GM12878 (cell line): Measurements from ENCODE around the gene CKLF. TPM values are rescaled to one million over a fixed set of nuclear protein-coding genes. Genes with fewer than 3 reads are reported as not detected.

Source experiments
- ATAC-seq: fragments of 200-7000 bp; cut with Tn5 transposase; 3 replicates; pipeline ENCODE4 v1.9.1; 2020; ENCODE audit warnings: mild to moderate bottlenecking, moderate library complexity
- BruUV-seq: library from RNA; stranded (reverse); fragments of 400-500 nt; replicated peaks from 2 replicates; lab custom pipeline; 2021; lab: Mats Ljungman, UMichigan
- CTCF ChIA-PET: fragments of 300-600 bp; sonication (Branson Sonifier 250); formaldehyde crosslinking; extraction: SDS; loops from one replicate; lab custom pipeline; 2021; ENCODE audit warnings: inconsistent platforms; lab: Yijun Ruan, JAX
- POLR2A ChIA-PET: fragments of 350-600 bp; formaldehyde crosslinking; extraction: SDS; loops from one replicate; lab custom pipeline; 2021; ENCODE audit warnings: inconsistent platforms; lab: Charles Lee
- RAD21 ChIA-PET: fragments of 300-600 bp; sonication (Branson Sonifier 250); formaldehyde crosslinking; loops from one replicate; lab custom pipeline; 2023; ENCODE audit warnings: antibody characterized with exemption; ENCODE audit not compliant: unreplicated experiment; lab: Charles Lee
- SMC1A ChIA-PET: fragments of 300-600 bp; sonication (Branson Sonifier 250); formaldehyde crosslinking; loops from one replicate; lab custom pipeline; 2023; ENCODE audit not compliant: unreplicated experiment, uncharacterized antibody; lab: Charles Lee
- DNase-seq: peaks from one replicate; pipeline ENCODE4 v3.0.0-alpha.2; 2011; ENCODE audit warnings: low read depth, low spot score
- FAIRE-seq: peaks from 3 replicates; lab custom pipeline; 2011; peaks lifted over from hg19 to GRCh38; lab: Jason Lieb, UNC
- H2AFZ ChIP-seq: 2 replicates; pipeline ENCODE4 v1.6.0; 2011; ENCODE audit warnings: low read depth, low read length, control low read depth; ENCODE audit not compliant: control insufficient read depth
- H3K27ac ChIP-seq: 2 replicates; pipeline ENCODE4 v1.5.1; 2011; ENCODE audit warnings: control low read depth; ENCODE audit not compliant: control insufficient read depth, insufficient read depth
- H3K27me3 ChIP-seq, 2 experiments: replicated peaks in 1 of 2; 2 replicates each; pipeline versions ENCODE4 v1.6.0 to v1.6.1; 2011; ENCODE audit warnings: low read length in 1 of 2; ENCODE audit not compliant: control insufficient read depth in 2 of 2, insufficient read depth in 2 of 2
- H3K36me3 ChIP-seq, 2 experiments: 2 replicates each; pipeline ENCODE4 v1.5.1; 2011; ENCODE audit warnings: low read length in 1 of 2; ENCODE audit not compliant: control insufficient read depth in 2 of 2, insufficient read depth in 2 of 2
- H3K4me1 ChIP-seq: 2 replicates; pipeline ENCODE4 v1.6.1; 2011; ENCODE audit warnings: mild to moderate bottlenecking, low read length, moderate library complexity, mixed read lengths; ENCODE audit not compliant: control insufficient read depth, insufficient read depth
- H3K4me2 ChIP-seq: 2 replicates; pipeline ENCODE4 v1.6.0; 2011; ENCODE audit warnings: control low read depth; ENCODE audit not compliant: control insufficient read depth, insufficient read depth
- H3K4me3 ChIP-seq: fragments of 200-600 bp; sonication (generic); 2 replicates; pipeline ENCODE4 v1.5.1; 2016
- H3K79me2 ChIP-seq: 2 replicates; pipeline ENCODE4 v1.6.0; 2011; ENCODE audit warnings: low read length; ENCODE audit not compliant: control insufficient read depth, insufficient read depth
- H3K9ac ChIP-seq: 2 replicates; pipeline ENCODE4 v1.8.0; 2011; ENCODE audit warnings: low read length, control low read depth, mixed read lengths; ENCODE audit not compliant: control insufficient read depth, insufficient read depth
- H3K9me3 ChIP-seq: replicated peaks from 3 replicates; pipeline ENCODE4 v1.5.1; 2011; ENCODE audit warnings: mild to moderate bottlenecking, low read length; ENCODE audit not compliant: control insufficient read depth, insufficient read depth
- H4K20me1 ChIP-seq: 2 replicates; pipeline ENCODE4 v1.6.0; 2011; ENCODE audit not compliant: control insufficient read depth, insufficient read depth
- ASH2L ChIP-seq: fragments of 300-600, 200-600 bp; sonication (generic); IDR thresholded peaks from 2 replicates; pipeline ENCODE4 v1.6.1; 2017; ENCODE audit warnings: low read depth, mild to moderate bottlenecking, borderline replicate concordance
- BCL11A ChIP-seq: IDR thresholded peaks from 2 replicates; pipeline ENCODE4 v1.6.1; 2011; ENCODE audit warnings: low read depth, low read length
- BRCA1 ChIP-seq: IDR thresholded peaks from 2 replicates; pipeline ENCODE4 v1.6.1; 2011; ENCODE audit warnings: low read depth, low read length, improper control_type of control experiment
- LARP7 ChIP-seq: fragments of 450-650 bp; IDR thresholded peaks from 2 replicates; pipeline ENCODE4 v1.6.1; 2017; ENCODE audit warnings: mild to moderate bottlenecking
- MTA3 ChIP-seq: IDR thresholded peaks from 2 replicates; pipeline ENCODE4 v1.6.1; 2012; ENCODE audit warnings: low read length, inconsistent platforms, borderline replicate concordance
- NR2C1 ChIP-seq: fragments of 450-650 bp; IDR thresholded peaks from 2 replicates; pipeline ENCODE4 v1.6.1; 2017; ENCODE audit warnings: antibody characterized with exemption, mild to moderate bottlenecking, moderate library complexity
- NRF1 ChIP-seq: conservative IDR thresholded peaks from 2 replicates; pipeline ENCODE4 v1.6.1; 2011; ENCODE audit warnings: mild to moderate bottlenecking, low read depth, low read length, improper control_type of control experiment
- PAX8 ChIP-seq: fragments of 450-650 bp; IDR thresholded peaks from 2 replicates; pipeline ENCODE4 v1.6.1; 2017; ENCODE audit warnings: mild to moderate bottlenecking, moderate library complexity
- POLR2AphosphoS5 ChIP-seq: IDR thresholded peaks from 2 replicates; pipeline ENCODE4 v1.6.1; 2011; ENCODE audit warnings: mild to moderate bottlenecking, low read length, inconsistent platforms
- TARDBP ChIP-seq: IDR thresholded peaks from 2 replicates; pipeline ENCODE4 v1.6.1; 2016; ENCODE audit warnings: borderline replicate concordance
- WRNIP1 ChIP-seq: IDR thresholded peaks from 2 replicates; pipeline ENCODE4 v1.6.1; 2011; ENCODE audit warnings: low read depth, low read length, improper control_type of control experiment, borderline replicate concordance
- ZNF384 ChIP-seq: IDR thresholded peaks from 2 replicates; pipeline ENCODE4 v1.6.1; 2012; ENCODE audit warnings: low read depth, mild to moderate bottlenecking, low read length, improper control_type of control experiment, borderline replicate concordance
- ZSCAN29 ChIP-seq: fragments of 450-650 bp; IDR thresholded peaks from 2 replicates; pipeline ENCODE4 v1.6.1; 2017; ENCODE audit warnings: mild to moderate bottlenecking, moderate library complexity
- WGBS: methylation state at CpG from one replicate; pipeline ENCODE4 v1.1.6; 2016; ENCODE audit warnings: low lambda C conversion rate; ENCODE audit not compliant: insufficient replicate concordance, insufficient coverage; ENCODE audit errors: missing lambda C conversion rate; 5-methylcytosine and 5-hydroxymethylcytosine counted together
- in situ Hi-C: fragments of 300-500 bp; cut with MboI; formaldehyde crosslinking; loops from 9 replicates; pipeline ENCODE4 v1.14.3; 2018; ENCODE audit warnings: mixed read lengths
- intact Hi-C: fragments of 100-400 bp; cut with micrococcal nuclease; formaldehyde crosslinking; loops from one replicate; pipeline ENCODE4 v1.14.2; 2022; ENCODE audit not compliant: unreplicated experiment
- polyA plus RNA-seq, 11 experiments: library from polyadenylated mRNA; depleted of rRNA in 4 of 11; unstranded in 6 of 11; stranded (reverse) in 5 of 11; fragments of >200 nt; fragmentation: Nextera tagmentation in 4 of 11; fragmentation: Illumina TruSeq in 1 of 11; extraction: Ambion mirVana in 4 of 11; extraction: Trizol in 1 of 11; gene quantifications; 1 replicate in 1 of 11; 2 replicates in 10 of 11; pipeline versions ENCODE4 v1.2.1 to v1.2.3, GENCODE V29; 2011 to 2016; ENCODE audit warnings: inconsistent platforms in 2 of 11, missing spikeins in 2 of 11, low read depth in 1 of 11
- total RNA-seq, 4 experiments: library from RNA; depleted of rRNA in 3 of 4; stranded (reverse); fragments of >200 nt in 3 of 4; fragmentation: Illumina TruSeq in 1 of 4; extraction: Trizol in 1 of 4; gene quantifications; 2 replicates each; pipeline versions ENCODE4 v1.2.1 to v1.2.3, GENCODE V29; 2013 to 2021

The CKLF gene
- total and polyA plus RNA-seq, 10 of the 15 experiments (the other 5 are each of a cell fraction or from before 2014, with no cell fraction given): 40.8 to 193 (median 109) TPM

GRCh38 chr16:66553223-66553622 is 847 bp downstream of the CKLF start:
- H2AFZ ChIP-seq: no peak overlapping the region
- WGBS: 1% methylated on average over 8 of the region's 8 CpGs
- in situ Hi-C loops: no loop called here
- ChIA-PET SMC1A (interaction anchor here (1.1 to 9.9 kb wide), 12 partner anchors 9 to 77 kb away, joined by 4 to 86 read pairs (median 6); partner anchors contain the start of genes CMTM2 and CMTM3), RAD21 (interaction anchor here (1.4 to 2.9 kb wide), 3 partner anchors 9 to 145 kb away, joined by 3 to 10 read pairs (median 3); no protein-coding TSS in a partner anchor), CTCF (interaction anchor here (0.6 to 4.9 kb wide), 9 partner anchors 10 to 73 kb away, joined by 3 to 35 read pairs (median 4); no protein-coding TSS in a partner anchor), POLR2A (interaction anchor here (1.2 to 4.9 kb wide), 3 partner anchors 10 to 31 kb away, joined by 5 to 24 read pairs (median 21); no protein-coding TSS in a partner anchor)
- peak overlapping the region; percentile 63; the same call in 1 of the 2 replicates for H3K9ac ChIP-seq
- intact Hi-C loops: loop anchor here (5.0 kb wide), 1 partner anchor 54 kb away; no protein-coding TSS in a partner anchor
- H3K27me3 ChIP-seq: no peaks in the 10 kb centered on the region
- DNase-seq (no peak), FAIRE-seq (no peak), ATAC-seq (no peak)
- no peaks in the 10 kb centered on the region; the same call in 1 of the 3 replicates for H3K9me3 ChIP-seq
- BruUV-seq: no TSS peak
- no peaks in the 10 kb centered on the region; a peak in 1 of 4 replicates for H3K36me3 ChIP-seq
- H3K4me2 ChIP-seq: peak overlapping the region; percentile 86
- peak overlapping the region; percentile 61; the same call in 1 of the 2 replicates for H3K4me3 ChIP-seq
- H3K79me2 ChIP-seq: peaks cover 4% of the 10 kb centered on the region; the same call in 1 of the 2 replicates
- H3K4me1 ChIP-seq: peaks cover 23% of the 10 kb centered on the region
- H3K27ac ChIP-seq: no peak overlapping the region
- TF ChIP-seq ZNF384 (no peak), ZSCAN29 (no peak), LARP7 (no peak), NR2C1 (no peak), TARDBP (no peak), WRNIP1 (no peak), MTA3 (no peak), PAX8 (no peak), BRCA1 (no peak), BCL11A (no peak), ASH2L (no peak), POLR2AphosphoS5 (no peak), NRF1 (no peak)
- H4K20me1 ChIP-seq: no peaks in the 10 kb centered on the region; the same call in 1 of the 2 replicates
